Prostate gland (tissue), 2 donors: ENCODE results near the gene SELENOO.

Source experiments
- CTCF ChIP-seq, 4 experiments: fragments of 200-600 bp in 2 of 4; fragments of 450-650 bp in 2 of 4; sonication (generic) in 2 of 4; IDR thresholded peaks; 1 replicate in 3 of 4; 2 replicates in 1 of 4; pipeline ENCODE4 v1.5.1; 2016 to 2019; ENCODE audit warnings: antibody characterized with exemption in 4 of 4, mild to moderate bottlenecking in 2 of 4, moderate library complexity in 2 of 4
- POLR2A ChIP-seq: fragments of 450-650 bp; IDR thresholded peaks from one replicate; pipeline ENCODE4 v1.6.1; 2016; ENCODE audit warnings: antibody characterized with exemption, mild to moderate bottlenecking
- POLR2AphosphoS5 ChIP-seq: sonication (generic); formaldehyde crosslinking; IDR thresholded peaks from one replicate; pipeline ENCODE4 v1.6.1; 2017; ENCODE audit warnings: antibody characterized with exemption

GRCh38 chr22:50171319-50171964 is 29.4 kb upstream of the SELENOO start:
- TF ChIP-seq CTCF (IDR thresholded peaks at IDR 0.05) (no peak), POLR2A (no peak), POLR2AphosphoS5 (no peak)
